NK-92 treated with Interleukin-12 subunit alpha and Interleukin-12 subunit beta, amount 100 ng/mL, for 24 hours (cell line): ENCODE results near the gene GLYATL1B.
"Not testable (repeated sequence)": the region's sequence is repeated elsewhere in the genome, so short reads cannot be mapped to it uniquely, and the experiment has no call there.

Source experiments
- DNase-seq: peaks from one replicate; lab custom pipeline; 2025; lab: John Stamatoyannopoulos, UW

Gene GLYATL1B

DNA sequence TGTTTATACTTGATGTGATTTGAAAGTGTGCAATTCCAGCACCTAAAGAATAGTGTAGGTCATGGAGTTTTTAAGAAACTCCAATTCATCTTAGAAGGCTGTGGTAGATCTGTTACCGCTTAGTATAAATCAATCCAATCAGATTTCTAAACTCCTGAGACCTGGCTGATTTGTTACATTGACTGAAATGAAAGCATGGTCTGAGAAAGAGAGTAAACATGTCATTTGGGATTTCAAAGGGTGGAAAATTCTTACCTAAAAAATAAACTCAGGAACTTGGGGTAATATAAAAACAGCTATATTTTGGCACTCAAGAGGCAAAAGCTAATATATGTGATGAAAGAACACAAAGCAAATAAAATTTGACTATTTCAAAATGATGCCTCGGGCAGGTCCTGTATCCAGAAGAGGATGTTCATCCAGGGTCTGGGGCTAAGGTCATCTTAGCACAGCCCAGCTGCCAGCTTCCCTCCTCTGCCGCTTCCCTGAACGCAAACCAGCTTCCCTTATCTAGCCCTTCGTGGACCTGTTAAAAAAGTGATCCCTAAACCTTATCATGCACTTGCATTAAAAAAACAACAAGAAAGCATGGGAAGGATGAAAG, 10.0 kb downstream of the GLYATL1B start:
- DNase-seq, result not testable (repeated sequence)

DNA sequence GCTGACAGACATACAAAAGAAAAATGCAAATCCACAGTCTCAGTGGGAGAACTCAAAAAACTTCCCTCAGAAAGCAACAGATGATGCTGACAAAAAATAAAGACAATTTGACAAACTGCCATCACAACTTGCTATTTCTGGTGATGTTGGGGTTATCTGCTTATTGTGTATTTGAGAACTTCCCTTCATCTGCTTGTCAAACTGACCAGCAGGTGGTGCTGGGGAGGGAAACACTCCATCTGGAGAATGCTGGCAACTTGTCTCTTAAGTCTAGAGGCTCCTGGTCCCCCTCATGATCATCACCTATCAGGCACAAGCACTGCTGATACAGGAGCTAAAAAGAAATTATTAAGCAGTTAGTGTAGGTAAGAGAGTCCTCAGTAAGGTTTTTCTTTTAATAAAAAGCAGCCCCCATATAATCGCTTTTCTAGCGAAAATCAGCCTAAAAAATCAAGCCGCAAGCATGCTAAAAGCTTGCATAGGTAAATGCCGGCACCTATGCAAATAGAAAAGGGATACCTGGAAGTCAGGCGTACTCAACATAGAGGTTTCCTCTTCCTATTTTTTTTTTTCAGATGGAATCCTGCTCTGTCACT, 11.1 kb downstream of the GLYATL1B start:
- DNase-seq, result peak; percentile 2

DNA sequence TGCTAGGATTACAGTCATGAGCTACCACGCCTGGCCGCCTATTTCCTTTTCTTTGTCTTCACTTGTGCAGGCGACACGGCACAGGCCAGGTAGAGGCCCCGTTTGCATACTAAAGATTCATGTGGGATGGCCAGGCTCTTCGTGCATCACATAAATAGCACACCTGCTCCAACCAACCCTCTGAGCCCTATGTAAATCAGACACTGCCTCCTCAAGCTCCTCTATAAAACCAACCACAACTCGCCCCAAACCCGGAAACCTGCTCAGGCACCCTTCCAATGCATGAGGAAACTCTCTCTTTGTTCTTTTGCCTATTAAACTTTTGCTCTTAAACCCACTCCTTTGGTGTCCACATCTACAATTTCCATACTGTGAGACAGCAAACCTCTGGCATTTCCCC, 11.8 kb downstream of the GLYATL1B start:
- DNase-seq, result not testable (repeated sequence)

DNA sequence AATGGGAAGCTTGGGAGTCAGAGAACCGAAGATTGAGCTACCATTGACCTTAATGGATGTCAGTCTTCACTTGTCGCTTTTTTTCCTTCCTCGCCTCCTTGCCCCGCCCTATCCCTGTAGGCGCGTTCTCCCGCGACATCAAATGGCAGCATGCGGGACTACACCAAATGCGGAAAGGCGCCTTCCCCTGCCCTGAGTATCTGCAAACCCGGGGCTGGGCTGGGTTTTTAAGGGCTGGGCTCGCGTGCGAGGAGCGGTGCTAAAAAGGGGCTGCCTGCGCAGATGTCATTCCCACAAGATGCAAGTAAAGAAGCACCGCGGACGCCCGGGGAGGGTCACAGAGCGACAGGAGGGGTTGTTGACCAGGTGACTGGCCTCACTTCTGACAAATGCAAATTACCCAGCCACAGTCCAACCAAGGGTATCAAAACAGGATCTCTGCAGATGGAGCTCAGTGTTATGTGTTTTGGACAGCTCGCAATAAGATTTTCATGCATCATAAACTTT, 16.2 kb downstream of the GLYATL1B start:
- no peak for DNase-seq

DNA sequence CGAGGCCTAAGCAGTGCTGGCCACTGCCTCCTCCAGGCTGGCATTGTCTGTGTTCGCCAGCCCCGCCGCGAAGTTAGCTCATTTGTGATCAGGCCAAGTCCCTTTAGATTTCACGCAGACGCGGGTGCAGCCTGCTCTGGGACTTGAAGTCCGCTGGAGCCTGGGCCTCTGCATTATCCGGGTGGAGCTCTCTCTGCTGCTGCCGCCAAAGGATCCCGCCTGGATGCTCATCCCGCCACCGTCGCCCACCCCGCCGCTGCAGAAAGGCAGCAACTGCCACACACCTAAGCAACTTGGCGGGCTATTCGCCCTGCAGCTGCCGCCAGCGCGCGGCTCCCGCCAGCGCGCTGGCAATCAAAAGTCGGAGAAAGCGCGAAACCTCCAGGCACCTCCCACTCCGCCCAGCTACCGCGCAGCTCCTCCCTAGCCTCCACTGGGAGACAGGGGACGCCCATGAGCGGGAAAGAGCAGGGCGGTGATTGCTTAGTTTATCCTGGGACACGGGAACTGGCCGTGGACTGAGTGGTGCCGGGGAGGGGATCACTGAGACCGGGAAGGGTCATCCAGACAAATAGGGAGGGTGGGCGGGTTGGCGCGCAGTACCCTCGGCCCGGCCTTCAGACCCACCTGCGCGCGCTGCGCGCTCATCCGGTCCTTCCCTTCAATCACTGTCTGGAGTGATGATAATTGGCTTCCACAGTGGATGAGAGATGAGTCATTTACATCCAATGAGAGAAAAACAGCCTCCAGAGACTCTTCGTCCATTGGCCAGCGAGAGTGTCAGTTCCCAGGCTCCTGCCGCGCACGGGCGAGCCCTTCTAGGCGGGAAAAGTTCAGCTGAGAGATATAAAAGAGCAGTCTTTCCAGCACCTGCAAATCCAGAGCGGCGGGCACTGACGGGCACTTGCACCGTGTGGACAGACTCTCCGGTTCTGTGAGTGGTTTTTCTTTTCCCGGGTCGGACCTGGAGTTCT, 20.5 kb downstream of the GLYATL1B start, which contains the start of gene FAM111B:
FAM111B (plus strand) TSS at position 875 of the 974 bp plus-strand sequence. CDS start 2,389 bp downstream, outside the sequence.
- peak; percentile 45 for DNase-seq

DNA sequence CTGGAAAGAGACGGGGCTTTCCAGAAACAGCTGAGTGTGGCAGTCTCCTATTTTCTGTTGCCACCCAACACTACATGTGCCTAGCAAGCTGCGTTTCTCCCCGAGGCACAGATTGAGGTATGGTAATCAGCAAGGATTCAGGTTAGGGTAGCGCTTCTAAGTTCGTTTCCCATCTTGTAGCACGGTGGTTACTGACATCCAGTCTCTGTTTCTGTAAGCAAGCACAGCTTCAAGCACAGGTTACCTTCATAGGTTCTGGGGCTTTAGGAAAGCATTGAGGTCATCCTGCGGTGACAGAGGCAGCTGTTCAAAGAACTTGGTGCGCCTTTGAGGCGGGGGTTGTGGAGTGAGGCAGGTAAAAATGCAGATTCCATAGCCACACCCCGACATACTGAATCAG, 21.6 kb downstream of the GLYATL1B start:
- not testable (repeated sequence) for DNase-seq

DNA sequence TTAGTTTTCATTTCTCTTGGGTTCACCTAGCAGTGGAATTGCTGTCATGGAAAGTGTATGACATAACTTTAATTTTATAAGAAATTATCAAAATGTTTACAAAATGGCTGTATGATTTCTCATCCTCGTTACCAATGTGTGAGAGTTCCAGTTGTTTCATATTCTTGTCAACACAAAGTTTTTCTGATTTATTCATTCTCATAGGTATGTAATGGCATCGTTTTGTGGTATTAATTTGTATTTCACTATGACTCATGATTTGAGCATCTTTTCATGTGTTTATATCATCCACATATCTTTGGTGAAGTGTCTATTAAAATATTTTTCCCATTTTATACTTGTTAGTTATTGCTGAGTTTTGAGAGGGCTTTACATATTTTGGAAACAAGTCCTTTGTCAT, 26.4 kb downstream of the GLYATL1B start:
- no peak for DNase-seq

DNA sequence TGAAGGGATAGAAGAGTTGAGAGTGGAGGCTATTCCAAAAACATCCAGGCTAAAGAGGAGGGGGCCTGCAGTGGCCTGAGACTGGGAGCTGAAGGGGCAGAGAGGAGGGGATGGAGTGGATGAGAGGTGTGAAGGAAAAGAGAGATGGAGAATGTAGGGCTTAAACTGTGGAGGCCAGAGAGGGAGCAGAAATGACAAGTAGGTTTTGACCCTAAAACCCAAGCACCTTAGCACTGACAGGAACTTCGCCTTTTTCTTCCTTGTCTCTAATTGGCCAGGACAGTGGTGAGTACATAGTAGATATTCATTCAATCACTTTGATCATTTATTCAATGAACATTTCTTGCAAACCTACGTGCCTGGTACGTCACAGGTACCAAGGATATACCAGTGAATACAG, 28.2 kb downstream of the GLYATL1B start:
- no peak for DNase-seq

DNA sequence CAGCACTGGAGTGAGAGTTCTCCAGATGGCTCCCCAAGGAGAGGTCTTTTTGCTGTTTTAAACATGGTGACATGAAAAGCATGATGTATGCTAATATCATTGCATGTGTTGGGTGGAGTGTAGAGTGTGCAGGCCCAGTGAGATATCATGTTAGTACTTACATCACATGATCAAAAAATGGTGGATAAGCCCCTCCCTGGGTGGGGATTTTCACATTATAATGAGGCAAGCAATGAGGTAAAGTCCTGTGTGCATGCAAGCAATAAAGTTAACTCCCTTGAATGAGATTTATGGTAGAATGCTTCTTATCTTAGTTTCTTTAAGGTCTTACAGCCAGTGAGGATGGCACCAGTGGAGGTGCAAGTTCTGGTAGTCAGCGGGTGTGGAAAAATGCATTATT, 29.4 kb downstream of the GLYATL1B start:
- DNase-seq, result no peak

DNA sequence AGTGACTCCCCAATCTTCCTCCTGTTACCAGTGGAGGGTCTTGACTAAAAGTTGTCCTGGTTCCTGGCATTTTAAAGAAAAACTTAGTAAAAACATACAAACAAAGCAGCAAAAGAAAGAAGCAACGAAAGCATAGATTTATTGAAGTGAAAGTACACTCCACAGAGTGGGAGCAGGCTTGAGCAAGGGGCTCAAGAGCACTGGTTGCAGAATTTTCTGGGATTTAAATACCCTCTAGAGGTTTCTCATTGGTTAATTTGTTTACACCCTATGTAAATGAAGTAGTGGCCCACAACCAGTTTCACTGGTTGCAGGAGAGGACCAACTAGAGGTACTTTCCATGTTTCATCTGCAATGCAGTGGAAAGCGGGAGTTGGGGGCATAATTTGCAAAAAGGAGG, 31.7 kb downstream of the GLYATL1B start:
- no peak for DNase-seq

DNA sequence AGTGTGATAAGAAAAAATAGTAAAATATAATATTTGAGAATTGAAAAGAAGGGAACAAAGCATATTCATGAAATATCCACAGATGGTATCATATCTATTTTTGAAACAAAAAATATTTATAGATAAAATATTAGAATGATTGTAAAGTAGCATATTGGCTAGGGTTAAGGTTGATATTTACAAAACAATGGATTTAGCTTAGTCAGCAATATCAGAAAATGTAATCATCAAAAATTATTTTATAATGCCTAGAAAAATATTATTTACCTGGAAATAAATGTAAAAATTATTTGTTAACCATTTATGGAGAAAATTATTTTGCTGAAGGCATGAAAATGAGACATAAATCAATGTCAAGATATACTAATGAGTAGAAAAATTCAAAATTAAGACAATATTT, 33.7 kb downstream of the GLYATL1B start:
- DNase-seq, result no peak

DNA sequence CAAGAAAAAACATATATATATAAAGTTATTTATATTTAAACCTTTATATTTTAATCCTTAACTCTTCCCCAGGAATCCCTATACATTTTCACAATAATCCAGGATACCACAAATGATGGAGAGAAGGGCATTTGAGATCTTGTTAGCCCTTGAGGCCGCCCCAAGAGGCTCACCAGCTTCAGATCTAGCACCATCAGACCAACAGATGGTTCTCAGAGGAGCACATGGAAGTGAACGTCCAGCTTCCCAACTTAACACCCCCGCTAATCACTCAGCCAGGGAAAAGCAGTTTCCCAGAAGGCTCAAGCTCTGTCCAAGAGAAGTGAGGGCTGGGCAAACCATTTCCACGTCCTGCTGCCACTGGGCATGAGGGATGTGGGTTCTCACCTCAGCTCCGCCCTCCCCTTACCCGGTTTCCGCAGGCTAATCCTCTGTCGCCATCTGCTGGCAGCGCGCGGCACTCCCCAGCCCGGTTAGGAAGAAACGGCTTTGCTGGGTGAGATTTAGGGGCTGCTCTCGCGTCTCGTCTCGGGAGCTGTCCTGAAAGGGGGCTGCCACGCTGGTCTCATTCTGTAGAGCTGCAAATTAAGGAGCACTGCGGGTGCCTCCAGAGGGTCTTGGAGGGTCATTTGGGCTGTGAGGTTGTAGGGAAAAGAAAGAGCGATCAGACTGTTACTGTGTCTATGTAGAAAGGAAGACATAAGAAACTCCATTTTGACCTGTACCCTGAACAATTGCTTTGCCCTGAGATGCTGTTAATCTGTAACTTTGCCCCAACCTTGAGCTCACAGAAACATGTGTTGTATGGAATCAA, 49.7 kb downstream of the GLYATL1B start:
- DNase-seq, result peak; percentile 66

DNA sequence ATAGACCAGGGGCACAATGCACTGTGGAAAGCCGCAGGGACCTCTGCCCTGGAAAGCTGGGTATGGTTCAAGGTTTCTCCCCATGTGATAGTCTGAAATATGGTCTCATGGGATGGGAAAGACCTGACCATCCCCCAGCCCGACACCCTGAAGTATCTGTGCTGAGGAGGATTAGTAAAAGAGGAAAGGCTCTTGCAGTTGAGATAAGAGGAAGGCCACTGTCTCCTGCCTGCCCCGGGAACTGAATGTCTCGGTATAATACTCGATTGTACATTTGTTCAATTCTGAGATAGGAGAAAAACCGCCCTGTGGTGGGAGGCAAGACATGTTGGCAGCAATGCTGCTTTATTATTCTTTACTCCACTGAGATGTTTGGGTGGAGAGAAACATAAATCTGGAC, 50.4 kb downstream of the GLYATL1B start:
- DNase-seq, result not testable (repeated sequence)

DNA sequence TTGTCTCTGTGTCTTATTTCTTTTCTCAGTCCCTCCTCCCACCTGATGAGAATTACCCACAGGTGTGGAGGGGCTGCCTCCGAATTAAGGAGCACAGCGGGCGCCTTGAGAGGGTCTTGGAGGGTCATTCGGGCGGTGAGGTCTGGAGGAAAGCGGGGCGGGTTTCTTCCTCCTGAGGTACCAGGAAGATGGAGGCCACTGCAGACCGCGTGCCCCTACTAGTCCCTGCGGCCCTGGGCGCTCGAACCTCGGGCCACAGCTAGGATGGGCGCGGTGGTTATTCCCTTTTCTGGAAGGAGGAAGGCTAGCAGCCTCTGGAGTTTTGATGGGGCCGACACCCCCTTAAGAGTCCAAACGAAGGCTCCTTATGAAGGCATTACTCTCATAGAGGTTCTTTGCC, 51.1 kb downstream of the GLYATL1B start:
- DNase-seq, result no peak

DNA sequence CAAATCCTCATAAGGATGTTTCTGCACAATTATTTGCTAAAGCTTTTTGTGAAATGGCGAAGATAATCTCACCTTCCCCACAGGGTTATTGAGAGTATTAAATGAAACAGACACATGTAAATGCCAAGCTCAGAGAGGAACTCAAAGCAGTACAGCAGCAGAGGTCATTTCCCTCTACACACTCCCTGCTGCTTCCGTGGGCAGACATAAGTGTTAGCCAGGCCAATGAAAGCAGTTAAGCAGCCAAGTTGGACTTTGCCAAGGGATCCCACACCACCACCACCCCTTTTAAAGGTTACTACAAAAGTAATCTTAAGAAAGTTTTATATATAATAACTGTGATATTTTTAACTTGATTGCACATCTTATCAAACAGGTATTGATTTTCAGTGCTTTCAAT, 52.5 kb downstream of the GLYATL1B start:
- no peak for DNase-seq

DNA sequence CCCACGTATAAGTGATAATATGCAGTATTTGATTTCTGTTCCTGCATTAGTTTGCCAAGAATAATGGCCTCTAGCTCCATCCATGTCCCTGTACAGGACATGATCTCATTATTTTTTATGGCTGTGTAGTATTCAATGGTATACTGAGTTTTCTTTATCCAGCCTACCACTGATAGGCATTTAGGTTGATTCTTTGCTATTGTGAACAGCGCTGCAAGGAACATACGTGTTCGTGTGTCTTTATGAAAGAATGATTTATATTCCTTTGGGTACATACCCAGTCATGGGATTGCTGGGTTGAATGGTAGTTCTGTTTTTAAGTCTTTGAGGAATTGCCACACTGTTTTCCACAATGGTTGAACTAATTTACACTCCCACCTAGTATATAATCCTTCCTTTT, 55.1 kb downstream of the GLYATL1B start:
- DNase-seq, result no peak

DNA sequence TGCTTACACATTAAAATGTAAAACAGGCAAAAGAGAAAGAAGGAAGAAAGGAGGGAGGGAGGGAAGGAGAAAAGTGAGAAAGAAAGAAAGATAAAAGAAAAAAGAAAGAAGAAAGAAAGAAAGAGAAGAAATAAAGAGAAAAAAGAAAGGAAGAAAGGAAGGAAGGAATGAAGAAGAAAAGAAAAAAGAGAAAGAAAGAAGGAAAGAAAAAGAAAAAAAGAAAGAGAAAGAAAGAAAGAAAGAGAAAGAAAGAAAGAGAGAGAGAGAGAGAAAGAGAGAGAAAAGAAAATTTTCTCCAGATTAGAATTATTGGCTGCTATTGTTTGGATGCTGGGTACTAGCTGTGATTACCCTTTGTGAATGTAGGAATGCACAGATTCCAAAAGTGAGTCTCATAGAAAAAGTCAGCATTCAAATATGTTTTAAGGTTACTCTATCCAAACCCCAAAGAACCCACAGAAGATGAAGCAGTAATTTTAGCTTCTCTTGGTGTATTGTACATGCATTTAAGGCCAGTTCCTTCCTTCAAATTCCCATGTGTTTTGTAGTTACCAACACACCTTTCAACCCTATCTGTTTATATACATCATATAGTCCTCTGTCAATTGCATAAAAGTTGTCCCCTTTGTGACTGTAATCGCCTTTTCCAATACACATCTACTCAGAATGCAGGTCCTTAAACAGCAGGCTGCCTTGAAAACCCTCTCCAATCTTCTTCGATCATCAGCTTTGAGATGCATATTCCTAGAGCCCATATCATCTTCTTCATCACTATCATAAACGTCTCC, 55.8 kb downstream of the GLYATL1B start:
- DNase-seq, result no peak

DNA sequence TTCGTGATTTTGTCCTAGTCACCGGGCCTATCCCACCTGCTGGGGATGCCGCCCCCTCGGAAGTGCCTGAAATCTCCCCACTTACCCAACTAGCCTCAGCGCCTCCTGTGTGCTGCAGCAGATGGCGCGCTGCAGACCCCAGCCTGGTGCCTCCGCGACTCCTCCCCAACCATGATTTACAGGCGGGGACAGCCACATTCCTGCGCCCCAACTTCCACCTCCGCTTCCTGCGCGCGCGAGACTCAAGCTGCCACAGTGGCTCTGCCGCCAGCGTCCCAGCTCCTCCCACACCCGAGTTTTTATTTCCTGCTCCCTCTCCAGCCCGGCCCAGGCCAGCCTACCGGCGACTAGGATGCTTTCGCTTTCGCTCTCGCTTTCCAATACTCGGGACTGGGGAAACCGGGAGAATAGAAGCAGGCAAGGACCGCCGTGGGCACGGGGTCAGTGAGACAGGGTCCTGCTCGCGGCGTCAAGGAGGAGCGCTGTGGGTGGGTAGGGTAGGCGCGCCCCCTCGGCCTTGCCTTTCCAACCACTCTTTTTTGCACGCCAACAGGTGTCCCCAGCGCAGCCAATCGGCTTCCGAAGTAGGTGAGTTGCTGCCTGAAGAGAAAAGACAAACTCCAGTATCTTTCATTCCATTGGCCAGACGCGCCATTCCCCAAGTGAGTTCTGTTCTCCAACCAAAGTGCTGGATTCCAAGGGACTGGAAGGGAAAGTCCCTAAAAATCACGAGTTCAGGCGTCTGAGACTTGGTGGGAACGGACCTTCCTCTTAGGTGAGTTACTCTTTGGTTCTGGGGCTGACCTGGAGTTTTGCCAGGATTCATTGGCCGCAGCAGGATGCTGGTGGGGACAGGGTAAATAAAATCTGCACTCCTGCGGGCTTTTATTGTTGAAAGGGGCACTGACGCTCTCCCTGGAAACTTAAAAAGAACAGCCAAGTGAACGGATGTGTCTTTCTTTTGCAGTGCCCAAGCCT, 56.7 kb downstream of the GLYATL1B start, which contains the start of gene FAM111A:
FAM111A (plus strand) TSS at position 327 of the 978 bp plus-strand sequence. CDS start 6,017 bp downstream, outside the sequence.
- DNase-seq, result peak; percentile 76

DNA sequence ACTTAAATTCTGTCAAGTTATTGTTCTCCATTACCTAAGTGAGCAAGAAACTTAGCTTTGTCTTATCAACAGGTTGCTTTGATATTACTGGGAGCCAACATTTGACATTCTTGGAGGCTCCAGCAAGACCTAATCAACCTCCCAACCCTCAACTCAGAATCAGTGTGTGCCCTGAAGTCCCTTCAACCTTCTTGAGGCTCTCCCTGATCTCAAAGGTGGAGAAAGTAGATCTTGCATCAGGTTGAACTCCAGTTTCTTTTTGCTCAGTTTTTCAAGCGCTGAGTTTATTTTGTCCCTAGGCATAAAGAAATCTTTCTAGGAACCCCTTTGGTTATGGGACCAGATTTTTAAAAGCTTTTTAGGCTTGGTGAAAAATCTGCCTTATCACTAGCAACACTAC, 58.0 kb downstream of the GLYATL1B start:
- DNase-seq, result no peak
